ENCODE measurements around the gene ZNG1A. TPM values are rescaled to one million over a fixed set of nuclear protein-coding genes. Genes with fewer than 3 reads are reported as not detected.
"Not testable (repeated sequence)": the region's sequence is repeated elsewhere in the genome, so short reads cannot be mapped to it uniquely, and the experiment has no call there.

The ZNG1A gene
- 41.7 and 54.4 TPM in 2 replicates for total RNA-seq (2022)
- percentile 82 among the genes with signal in this experiment for Bru-seq, nascent RNA
- percentile 65 among the genes with signal in this experiment for BruChase-seq, experiment 1, labeled RNA remaining after a 6-hour chase
- percentile 70 among the genes with signal in this experiment for BruChase-seq, experiment 2, labeled RNA remaining after a 2-hour chase
- long read RNA-seq, transcript CBWD1-202 (15 exons, 1,706 nt) = major isoform, 76 of 134 reads
- long read RNA-seq, transcript CBWD1-201 (16 exons, 1,771 nt) = minor isoform, 5 of 134 reads
- long read RNA-seq, transcript CBWD1-205 (4 exons, 1,807 nt) = minor isoform, 5 of 134 reads
- long read RNA-seq, transcript CBWD1-206 (3 exons, 1,731 nt) = minor isoform, 21 of 134 reads
- long read RNA-seq, partial matches to known transcripts = 5 of 134 reads
- long read RNA-seq, other reads (novel, unspliced or antisense) = 17 of 134 reads

GRCh38 chr9:178970-179383 lies at the start of gene ZNG1A:
Gene ZNG1A, minus strand, starts transcription at chr9:179056. Its CDS starts 87 bp downstream, at chr9:178969.
- H3K4me1 Mint-ChIP-seq (ENCODE audit: low read depth, unreplicated experiment); H3K27me3 Mint-ChIP-seq (ENCODE audit: unreplicated experiment); H3K9me3 Mint-ChIP-seq (ENCODE audit: low read depth, unreplicated experiment); intact Hi-C loops (cut with micrococcal nuclease; ENCODE audit: unreplicated experiment); BruUV-seq (replicated peaks); CTCF ChIA-PET; H3K36me3 Mint-ChIP-seq (ENCODE audit: insufficient read depth, unreplicated experiment): not testable (repeated sequence)
- peak; percentile 89 for DNase-seq
- Mint-ChIP-seq H3K27ac (ENCODE audit: unreplicated experiment) (peak within 1 kb of the TSS; percentile 79), H3K4me3 (ENCODE audit: low read depth, unreplicated experiment) (peak within 1 kb of the TSS; percentile 73)

- Mint-ChIP-seq H3K4me3 (ENCODE audit: low read depth, unreplicated experiment) (no peak overlapping the region), H3K4me1 (ENCODE audit: low read depth, unreplicated experiment) (no peaks in the 10 kb centered on the region), H3K27ac (ENCODE audit: unreplicated experiment) (no peak overlapping the region), H3K27me3 (ENCODE audit: unreplicated experiment) (no peaks in the 10 kb centered on the region), H3K9me3 (ENCODE audit: low read depth, unreplicated experiment) (no peaks in the 10 kb centered on the region), H3K36me3 (ENCODE audit: insufficient read depth, unreplicated experiment) (no peaks in the 10 kb centered on the region)
- intact Hi-C loops (cut with micrococcal nuclease; ENCODE audit: unreplicated experiment) = no loop called here
- no peak for TF ChIP-seq CTCF (IDR thresholded peaks at IDR 0.05; ENCODE audit: unreplicated experiment)
- CTCF ChIA-PET = no interaction called here
- BruUV-seq (replicated peaks) = no TSS peak
- DNase-seq = no peak
Observed at GRCh38 chr9:227860-228259, 49.0 kb upstream of the ZNG1A start.

- BruUV-seq (replicated peaks) = no TSS peak
- no peak for DNase-seq
- no peak overlapping the region for H3K4me3 Mint-ChIP-seq (ENCODE audit: low read depth, unreplicated experiment)
- H3K36me3 Mint-ChIP-seq (ENCODE audit: insufficient read depth, unreplicated experiment) = no peaks in the 10 kb centered on the region
- no peaks in the 10 kb centered on the region for H3K27me3 Mint-ChIP-seq (ENCODE audit: unreplicated experiment)
- no peak overlapping the region for H3K27ac Mint-ChIP-seq (ENCODE audit: unreplicated experiment)
- no peaks in the 10 kb centered on the region for H3K4me1 Mint-ChIP-seq (ENCODE audit: low read depth, unreplicated experiment)
- TF ChIP-seq CTCF (IDR thresholded peaks at IDR 0.05; ENCODE audit: unreplicated experiment) = no peak
- intact Hi-C loops (cut with micrococcal nuclease; ENCODE audit: unreplicated experiment) = no loop called here
- CTCF ChIA-PET = no interaction called here
- H3K9me3 Mint-ChIP-seq (ENCODE audit: low read depth, unreplicated experiment) = no peaks in the 10 kb centered on the region
Observed at GRCh38 chr9:224582-225520, 46.0 kb upstream of the ZNG1A start.

GRCh38 chr9:224026-224425 lies 45.2 kb upstream of the ZNG1A start:
- intact Hi-C loops (cut with micrococcal nuclease; ENCODE audit: unreplicated experiment) = no loop called here
- no peak for TF ChIP-seq CTCF (IDR thresholded peaks at IDR 0.05; ENCODE audit: unreplicated experiment)
- Mint-ChIP-seq H3K4me3 (ENCODE audit: low read depth, unreplicated experiment) (no peak overlapping the region), H3K27me3 (ENCODE audit: unreplicated experiment) (no peaks in the 10 kb centered on the region), H3K4me1 (ENCODE audit: low read depth, unreplicated experiment) (no peaks in the 10 kb centered on the region), H3K36me3 (ENCODE audit: insufficient read depth, unreplicated experiment) (no peaks in the 10 kb centered on the region), H3K9me3 (ENCODE audit: low read depth, unreplicated experiment) (no peaks in the 10 kb centered on the region), H3K27ac (ENCODE audit: unreplicated experiment) (no peak overlapping the region)
- DNase-seq = no peak
- BruUV-seq (replicated peaks) = no TSS peak
- CTCF ChIA-PET = no interaction called here

Measured in Calu3 (cell line).